HUDEP-2 (cell line): ENCODE measurements around the gene UCP2.
A peak's percentile ranks its signal among the peaks of the same experiment; 100 is the strongest.

Source experiments
- DNase-seq, 76 experiments: peaks; one replicate each; lab custom pipeline; 2025; ENCODE audit not compliant: unreplicated experiment in 76 of 76; lab: John Stamatoyannopoulos, UW

Gene UCP2

GRCh38 chr11:74010306-74011300 lies 28.0 kb upstream of the UCP2 start:
- DNase-seq = peak in 56 of 76 experiments; percentile 17 to 85 (median 46)

- peak in 1 of 76 experiments; percentile 54 for DNase-seq
Measured at GRCh38 chr11:74009675-74010305, 27.1 kb upstream of the UCP2 start.

GRCh38 chr11:74009230-74009547 lies 26.5 kb upstream of the UCP2 start:
- DNase-seq = no peak

GRCh38 chr11:74008373-74009229 lies 26.0 kb upstream of the UCP2 start, which contains the start of gene UCP3:
Gene UCP3 (minus strand): TSS chr11:74009085. CDS start chr11:74007042, 2,043 bp downstream.
- DNase-seq = peak in 3 of 76 experiments; percentile 11 to 18 (median 18)

- DNase-seq = no peak
Measured at GRCh38 chr11:74007691-74008372, 25.2 kb upstream of the UCP2 start.

GRCh38 chr11:74006743-74007304 lies 24.2 kb upstream of the UCP2 start:
- DNase-seq = no peak

- no peak for DNase-seq
Measured at GRCh38 chr11:74005721-74006517, 23.3 kb upstream of the UCP2 start.

- peak in 53 of 76 experiments; percentile 7 to 70 (median 40) for DNase-seq
Measured at GRCh38 chr11:74004759-74005615, 22.3 kb upstream of the UCP2 start.

- DNase-seq = no peak
Measured at GRCh38 chr11:74004046-74004695, 21.5 kb upstream of the UCP2 start.

DNA sequence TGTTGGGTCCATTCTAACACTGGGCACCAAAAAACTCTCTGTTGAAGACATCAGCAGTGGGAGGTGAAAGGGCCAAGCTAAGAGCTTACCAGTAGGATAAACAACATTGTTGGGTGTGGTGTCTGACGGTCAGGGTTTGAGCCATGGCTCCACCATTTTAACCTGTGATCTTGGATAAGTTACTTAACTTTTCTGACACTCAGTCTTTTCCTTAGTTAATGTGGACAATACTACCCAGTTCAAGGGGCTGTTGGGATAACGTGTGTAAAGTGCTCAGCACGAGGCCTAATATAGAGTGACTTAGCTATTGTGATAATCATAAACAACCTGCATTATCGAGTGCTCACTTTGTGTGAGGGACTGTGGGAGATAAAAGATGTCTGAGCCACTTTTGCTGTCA lies 20.2 kb upstream of the UCP2 start:
- DNase-seq = no peak

- peak in 70 of 76 experiments; percentile 24 to 85 (median 68) for DNase-seq
Measured at GRCh38 chr11:74001822-74002286, 19.2 kb upstream of the UCP2 start.

DNA sequence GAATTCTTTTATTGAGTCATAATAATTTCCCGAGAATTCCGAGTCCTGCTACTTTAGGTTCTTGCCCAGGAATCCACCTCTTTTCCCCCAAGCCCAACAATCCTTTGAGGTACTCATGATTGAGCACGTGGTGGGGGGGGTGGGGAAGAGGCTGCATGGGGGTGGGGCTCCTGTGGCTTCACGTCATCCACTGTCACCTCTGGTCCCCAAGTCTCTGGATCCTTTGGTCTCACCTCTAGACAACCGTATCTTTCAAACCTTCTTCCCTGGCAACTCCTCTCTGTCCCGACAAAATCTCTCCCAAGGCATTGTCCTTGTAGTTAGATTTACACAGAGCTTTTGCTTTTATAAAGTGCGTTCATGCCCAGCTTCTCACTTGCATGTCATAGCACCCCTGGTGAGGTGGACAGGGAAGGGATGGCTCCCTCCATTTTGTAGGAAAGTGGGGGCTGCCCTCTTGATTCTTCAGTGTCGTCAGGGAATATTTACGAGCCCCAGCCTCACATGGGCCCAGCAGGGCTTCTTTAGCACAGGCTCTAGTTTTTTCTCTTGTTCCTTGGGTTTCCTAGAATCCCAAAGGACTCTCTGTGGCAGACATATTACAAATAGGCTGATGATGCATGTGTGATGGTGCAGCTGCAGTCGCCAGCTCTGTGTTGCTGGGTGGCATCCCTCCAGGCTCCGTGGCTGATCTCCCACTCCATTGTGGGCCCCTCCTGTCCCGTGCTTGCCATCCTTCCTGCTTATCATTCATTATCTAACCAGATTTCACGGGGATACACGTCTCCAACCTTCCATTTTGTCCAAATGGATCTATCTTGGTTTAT lies 17.9 kb upstream of the UCP2 start:
- no peak for DNase-seq

- DNase-seq = no peak
Measured at GRCh38 chr11:73999581-74000306, 17.1 kb upstream of the UCP2 start.

GRCh38 chr11:73998846-73999575 lies 16.4 kb upstream of the UCP2 start:
- DNase-seq = no peak

DNA sequence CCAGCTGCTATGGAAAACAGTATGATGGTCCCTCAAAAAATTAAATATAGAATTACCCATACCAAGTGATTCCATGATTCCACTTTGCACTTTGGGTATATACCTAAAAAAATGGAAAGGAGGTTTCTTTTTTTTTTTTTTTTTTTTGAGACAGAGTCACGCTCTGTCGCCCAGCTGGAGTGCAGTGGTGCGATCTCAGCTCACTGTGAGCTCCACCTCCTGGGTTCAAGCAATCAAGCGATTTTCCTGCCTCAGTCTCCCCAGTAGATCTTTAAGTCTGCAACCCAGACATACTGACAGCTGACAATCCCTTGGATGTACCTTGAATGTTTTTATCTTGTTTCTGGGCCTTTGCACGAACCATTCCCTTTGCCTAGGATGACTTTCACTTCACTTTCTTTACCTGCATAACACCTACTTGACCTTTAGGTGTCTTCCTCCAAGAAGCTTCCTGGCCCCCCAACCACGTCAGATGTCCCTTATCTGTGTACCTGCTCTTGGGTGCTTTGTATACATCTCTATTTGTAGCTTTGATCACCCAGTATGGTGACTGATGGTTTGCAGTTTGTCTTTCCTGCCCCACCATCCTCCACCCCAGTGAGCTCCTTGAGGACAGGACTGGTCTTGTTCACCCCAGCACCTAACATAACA lies 14.6 kb upstream of the UCP2 start:
- DNase-seq = no peak
